ENCODE results near the gene NUAK2. TPM values are rescaled to one million over a fixed set of nuclear protein-coding genes. Genes with fewer than 3 reads are reported as not detected.

NUAK2 gene
- total RNA-seq, 2 donors from 2014 or later, result 0.78 to 1.5 TPM

- peaks cover 9% of the 10 kb centered on the region for H3K27me3 ChIP-seq (replicated peaks; ENCODE audit: insufficient read depth)
- no peak for ATAC-seq (ENCODE audit: insufficient number of reproducible peaks, low FRiP score, low read depth)
- no peak overlapping the region for H3K27ac ChIP-seq
- peaks cover 10 to 11% of the 10 kb centered on the region in 2 donors for H3K4me1 ChIP-seq (ENCODE audit: control insufficient read depth in 1 of 2, low read depth in 2 of 2)
- H3K4me3 ChIP-seq, result no peak overlapping the region
- H3K9me3 ChIP-seq, result no peaks in the 10 kb centered on the region
- H3K36me3 ChIP-seq, result no peaks in the 10 kb centered on the region
- no peak for DNase-seq (ENCODE audit: low spot score)
- TF ChIP-seq CTCF (IDR thresholded peaks at IDR 0.05), result no peak
Measured at GRCh38 chr1:205339197-205339702, 17.7 kb upstream of the NUAK2 start.

- TF ChIP-seq CTCF (IDR thresholded peaks at IDR 0.05), result no peak
- Histone ChIP-seq H3K27me3 (replicated peaks; ENCODE audit: insufficient read depth) (no peaks in the 10 kb centered on the region), H3K36me3 (no peaks in the 10 kb centered on the region), H3K4me3 (no peak overlapping the region), H3K9me3 (no peaks in the 10 kb centered on the region), H3K27ac (no peak overlapping the region), H3K4me1 (ENCODE audit: control insufficient read depth in 1 of 2, low read depth in 2 of 2) (no peaks in the 10 kb centered on the region)
- ATAC-seq (ENCODE audit: insufficient number of reproducible peaks, low FRiP score, low read depth) (no peak), DNase-seq (ENCODE audit: low spot score) (no peak)
Measured at GRCh38 chr1:205338011-205338410, 16.5 kb upstream of the NUAK2 start.

- H3K27me3 ChIP-seq (replicated peaks; ENCODE audit: insufficient read depth), result no peaks in the 10 kb centered on the region
- no peaks in the 10 kb centered on the region for H3K9me3 ChIP-seq
- ATAC-seq (ENCODE audit: insufficient number of reproducible peaks, low FRiP score, low read depth), result no peak
- no peak overlapping the region for H3K27ac ChIP-seq
- TF ChIP-seq CTCF (IDR thresholded peaks at IDR 0.05), result no peak
- no peaks in the 10 kb centered on the region for H3K4me1 ChIP-seq (ENCODE audit: control insufficient read depth in 1 of 2, low read depth in 2 of 2)
- DNase-seq (ENCODE audit: low spot score), result no peak
- H3K4me3 ChIP-seq, result no peak overlapping the region
- no peaks in the 10 kb centered on the region for H3K36me3 ChIP-seq
Measured at GRCh38 chr1:205337481-205337880, 15.9 kb upstream of the NUAK2 start.

- no peak for ATAC-seq (ENCODE audit: insufficient number of reproducible peaks, low FRiP score, low read depth)
- no peak for DNase-seq (ENCODE audit: low spot score)
- H3K4me1 ChIP-seq (ENCODE audit: control insufficient read depth in 1 of 2, low read depth in 2 of 2), result no peaks in the 10 kb centered on the region
- peak; percentile 87 for TF ChIP-seq CTCF (IDR thresholded peaks at IDR 0.05)
- no peak overlapping the region for H3K4me3 ChIP-seq
- no peaks in the 10 kb centered on the region for H3K9me3 ChIP-seq
- H3K27me3 ChIP-seq (replicated peaks; ENCODE audit: insufficient read depth), result no peaks in the 10 kb centered on the region
- H3K36me3 ChIP-seq, result no peaks in the 10 kb centered on the region
- no peak overlapping the region for H3K27ac ChIP-seq
Measured at GRCh38 chr1:205335692-205336091, 14.1 kb upstream of the NUAK2 start.

- ATAC-seq (ENCODE audit: insufficient number of reproducible peaks, low FRiP score, low read depth) (no peak), DNase-seq (ENCODE audit: low spot score) (no peak)
- Histone ChIP-seq H3K9me3 (no peaks in the 10 kb centered on the region), H3K36me3 (no peaks in the 10 kb centered on the region), H3K27me3 (replicated peaks; ENCODE audit: insufficient read depth) (no peaks in the 10 kb centered on the region), H3K4me3 (no peak overlapping the region), H3K27ac (no peak overlapping the region), H3K4me1 (ENCODE audit: control insufficient read depth in 1 of 2, low read depth in 2 of 2) (no peaks in the 10 kb centered on the region)
- no peak for TF ChIP-seq CTCF (IDR thresholded peaks at IDR 0.05)
Measured at GRCh38 chr1:205332015-205332791, 10.7 kb upstream of the NUAK2 start.

Data from thoracic aorta (tissue), 2 donors.